ENCODE results near the gene ATP8A2.

- TF ChIP-seq CTCF (IDR thresholded peaks at IDR 0.05), result no peak
- no peak for TF ChIP-seq POLR2A (IDR thresholded peaks at IDR 0.05)
Observed at GRCh38 chr13:25901460-25902376, 529.9 kb downstream of the ATP8A2 start.
